ENCODE data around the gene SFXN5.

- TF ChIP-seq EZH2 (IDR thresholded peaks at IDR 0.05; ENCODE audit: insufficient read depth, poor library complexity, severe bottlenecking) (no peak), EZH2phosphoT487 (IDR thresholded peaks at IDR 0.05; ENCODE audit: insufficient read depth, low read depth) (no peak)
Observed at GRCh38 chr2:72982781-72983499, 88.6 kb downstream of the SFXN5 start.
